Erythroblast (primary cell): Measurements from ENCODE around the gene SPDYE3.

ENCODE experiments used
- GATA1 ChIP-seq: IDR thresholded peaks from 2 replicates; pipeline ENCODE4 v1.6.1; 2011; ENCODE audit warnings: low read depth, mild to moderate bottlenecking, control low read depth, low read length, moderate library complexity
- POLR2A ChIP-seq: IDR thresholded peaks from 2 replicates; pipeline ENCODE4 v1.6.1; 2011; ENCODE audit warnings: mild to moderate bottlenecking, low read length

DNA sequence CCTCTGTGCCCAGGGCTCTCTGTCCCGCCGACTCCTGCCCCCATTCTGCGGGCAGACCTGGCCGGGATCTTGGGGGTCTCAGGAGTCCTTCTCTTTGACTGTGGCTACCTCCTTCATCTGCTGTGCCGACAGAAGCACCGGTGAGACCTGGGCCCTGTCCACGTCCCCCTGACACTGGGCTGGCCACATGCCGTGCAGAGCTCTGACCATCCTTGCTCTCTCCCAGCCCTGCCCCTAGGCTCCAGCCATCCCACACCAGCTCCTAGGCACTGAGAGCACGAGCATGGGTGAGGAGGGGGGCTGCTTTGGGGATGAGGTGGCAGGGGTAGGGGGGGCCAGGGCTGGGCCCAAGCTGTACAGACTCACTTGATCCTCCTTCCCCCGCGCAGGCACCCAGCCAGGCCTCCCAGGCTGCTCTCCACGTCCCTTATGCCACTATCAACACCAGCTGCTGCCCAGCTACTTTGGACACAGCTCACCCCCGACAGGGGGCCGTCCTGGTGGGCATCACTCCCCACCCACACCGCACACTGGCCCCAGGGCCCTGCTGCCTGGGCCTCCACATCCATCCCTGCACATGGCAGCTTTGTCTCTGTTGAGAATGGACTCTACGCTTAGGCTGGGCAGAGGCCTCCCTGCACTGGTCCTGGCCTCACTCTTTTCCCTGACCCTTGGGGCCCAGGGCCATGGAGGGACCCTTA lies 45.6 kb downstream of the SPDYE3 start:
- TF ChIP-seq POLR2A (no peak), GATA1 (no peak)
